Neuronal stem cell (in vitro differentiated cells): ENCODE measurements around the gene CDH13.
A peak's percentile ranks its signal among the peaks of the same experiment; 100 is the strongest.

ENCODE experiments used
- DNase-seq: peaks from one replicate; pipeline ENCODE4 v3.0.0-alpha.2; 2013; ENCODE audit warnings: low spot score
- H2AFZ ChIP-seq: one replicate; pipeline ENCODE4 v1.6.1; 2013; ENCODE audit warnings: mild to moderate bottlenecking, low read length, inconsistent platforms
- H2AK5ac ChIP-seq: 2 replicates; pipeline ENCODE4 v1.6.1; 2013; ENCODE audit warnings: low read depth, mild to moderate bottlenecking, inconsistent platforms, low read length, moderate library complexity, mixed read lengths
- H2BK120ac ChIP-seq: 2 replicates; pipeline ENCODE4 v1.6.1; 2013; ENCODE audit warnings: low read depth, mild to moderate bottlenecking, inconsistent platforms, low read length, moderate library complexity, mixed read lengths
- H2BK12ac ChIP-seq: one replicate; pipeline ENCODE4 v1.6.1; 2013; ENCODE audit warnings: low read length, inconsistent platforms
- H2BK15ac ChIP-seq: 2 replicates; pipeline ENCODE4 v1.6.1; 2013; ENCODE audit warnings: mild to moderate bottlenecking, low read length, inconsistent platforms, mixed read lengths
- H2BK5ac ChIP-seq: one replicate; pipeline ENCODE4 v1.6.1; 2013; ENCODE audit warnings: inconsistent platforms, mild to moderate bottlenecking, low read length, moderate library complexity
- H3K14ac ChIP-seq: one replicate; pipeline ENCODE4 v1.6.1; 2013; ENCODE audit warnings: low read length, inconsistent platforms
- H3K18ac ChIP-seq: 2 replicates; pipeline ENCODE4 v1.6.1; 2013; ENCODE audit warnings: low read length, inconsistent platforms
- H3K23ac ChIP-seq: 2 replicates; pipeline ENCODE4 v1.6.1; 2013; ENCODE audit warnings: low read depth, mild to moderate bottlenecking, mixed read lengths, low read length, inconsistent platforms; ENCODE audit not compliant: poor library complexity
- H3K27ac ChIP-seq: replicated peaks from 3 replicates; pipeline ENCODE4 v1.5.1; 2013; ENCODE audit warnings: low read length, inconsistent platforms
- H3K27me3 ChIP-seq, 3 experiments: 2 replicates each; pipeline ENCODE4 v1.6.1; 2013; ENCODE audit warnings: low read length in 3 of 3, mild to moderate bottlenecking in 2 of 3, inconsistent platforms in 1 of 3, low read depth in 1 of 3, mixed read lengths in 1 of 3, moderate library complexity in 1 of 3; ENCODE audit not compliant: control insufficient read depth in 3 of 3, insufficient read depth in 3 of 3
- H3K36me3 ChIP-seq, 2 donors: replicated peaks in 1 of 2; 2 replicates each; pipeline ENCODE4 v1.6.1; 2013; ENCODE audit warnings: low read length in 2 of 2; ENCODE audit not compliant: control insufficient read depth in 2 of 2, insufficient read depth in 2 of 2
- H3K4ac ChIP-seq: 2 replicates; pipeline ENCODE4 v1.6.1; 2013; ENCODE audit warnings: inconsistent platforms, mild to moderate bottlenecking, low read length, moderate library complexity
- H3K4me1 ChIP-seq, 2 donors: 1 replicate in 1 of 2; 2 replicates in 1 of 2; pipeline ENCODE4 v1.6.1; 2013; ENCODE audit warnings: low read length in 2 of 2, low read depth in 1 of 2; ENCODE audit not compliant: control insufficient read depth in 2 of 2, insufficient read depth in 1 of 2
- H3K4me2 ChIP-seq: one replicate; pipeline ENCODE4 v1.6.1; 2013; ENCODE audit warnings: mild to moderate bottlenecking, low read length, inconsistent platforms; ENCODE audit not compliant: insufficient read depth, poor library complexity, severe bottlenecking
- H3K4me3 ChIP-seq, 2 donors: 2 replicates each; pipeline ENCODE4 v1.5.1; 2013; ENCODE audit warnings: low read length in 2 of 2, mild to moderate bottlenecking in 2 of 2, inconsistent platforms in 1 of 2, moderate library complexity in 1 of 2
- H3K79me1 ChIP-seq: one replicate; pipeline ENCODE4 v1.6.1; 2013; ENCODE audit warnings: low read depth, mild to moderate bottlenecking, inconsistent platforms, low read length, moderate library complexity
- H3K9ac ChIP-seq: one replicate; pipeline ENCODE4 v1.6.1; 2013; ENCODE audit warnings: mild to moderate bottlenecking, low read depth, low read length, inconsistent platforms; ENCODE audit not compliant: poor library complexity
- H3K9me3 ChIP-seq, 2 donors: replicated peaks in 1 of 2; 2 replicates each; pipeline versions ENCODE3 to v1.6.1; 2013; ENCODE audit warnings: low read length in 2 of 2, mild to moderate bottlenecking in 2 of 2, inconsistent platforms in 1 of 2, low read depth in 1 of 2, mixed read lengths in 1 of 2, moderate library complexity in 1 of 2; ENCODE audit not compliant: control insufficient read depth in 2 of 2, insufficient read depth in 1 of 2
- H4K8ac ChIP-seq: one replicate; pipeline ENCODE4 v1.6.1; 2013; ENCODE audit warnings: low read depth, mild to moderate bottlenecking, inconsistent platforms, low read length, moderate library complexity
- H4K91ac ChIP-seq: one replicate; pipeline ENCODE4 v1.6.1; 2013; ENCODE audit warnings: low read length, low read depth, mild to moderate bottlenecking, inconsistent platforms; ENCODE audit not compliant: poor library complexity
- WGBS, 2 donors: extraction: QIAGEN DNeasy Blood & Tissue Kit; methylation state at CpG; one replicate each; pipeline ENCODE4 v1.1.7; 2013; ENCODE audit warnings: missing lambda C conversion rate in 2 of 2, mixed read lengths in 1 of 2; ENCODE audit not compliant: insufficient read length in 2 of 2, insufficient replicate concordance in 1 of 2; ENCODE audit errors: extremely low coverage in 2 of 2; 5-methylcytosine and 5-hydroxymethylcytosine counted together

Gene CDH13

GRCh38 chr16:82756283-82756599, 129.5 kb downstream of the CDH13 start:
- Histone ChIP-seq H3K27ac (no peak overlapping the region), H3K79me1 (no peaks in the 10 kb centered on the region), H2BK15ac (no peak overlapping the region), H2BK5ac (no peak overlapping the region), H4K91ac (no peak overlapping the region), H3K36me3 (no peaks in the 10 kb centered on the region), H3K23ac (no peak overlapping the region), H2AFZ (no peak overlapping the region), H3K27me3 (no peaks in the 10 kb centered on the region), H2BK12ac (no peak overlapping the region), H3K9ac (no peak overlapping the region), H3K4me1 (peaks cover 0 to 1% of the 10 kb centered on the region in 2 donors), H3K4me3 (no peak overlapping the region), H3K14ac (no peak overlapping the region), H3K4ac (no peak overlapping the region), H2AK5ac (no peak overlapping the region), H4K8ac (no peak overlapping the region), H3K9me3 (no peaks in the 10 kb centered on the region), H3K4me2 (no peak overlapping the region), H2BK120ac (no peak overlapping the region), H3K18ac (no peak overlapping the region)
- no peak for DNase-seq
- WGBS, 2 donors: no CpG with 5 or more reads among the region's 3 CpGs

DNA sequence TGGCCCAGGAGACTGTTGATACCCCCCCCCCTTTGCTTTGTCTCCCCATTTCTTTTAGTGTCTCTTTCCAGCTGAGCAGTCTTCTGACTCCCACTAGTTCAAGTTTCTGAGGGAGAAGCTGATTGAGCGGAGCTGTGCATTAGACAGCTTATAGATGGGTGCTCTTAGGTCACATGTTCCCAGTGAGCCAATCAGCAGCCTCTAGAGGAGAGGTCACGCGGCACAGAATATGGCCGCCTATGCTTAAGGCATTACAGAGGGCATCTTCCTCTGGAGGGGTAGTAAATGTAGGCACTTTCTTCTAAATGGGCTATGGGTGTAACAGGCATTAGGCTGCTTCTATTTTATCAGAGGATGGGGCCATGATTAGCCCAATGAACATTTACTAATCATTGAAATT, 131.6 kb downstream of the CDH13 start:
- H3K9ac ChIP-seq: no peak overlapping the region
- no peak for DNase-seq
- H3K27ac ChIP-seq: no peak overlapping the region
- no peak overlapping the region for H3K4me2 ChIP-seq
- H3K4me1 ChIP-seq: no peaks in the 10 kb centered on the region
- no peaks in the 10 kb centered on the region for H3K79me1 ChIP-seq
- H2AK5ac ChIP-seq: no peak overlapping the region
- no peak overlapping the region for H4K91ac ChIP-seq
- H2BK15ac ChIP-seq: no peak overlapping the region
- H3K4ac ChIP-seq: no peak overlapping the region
- H2BK5ac ChIP-seq: no peak overlapping the region
- H3K14ac ChIP-seq: no peak overlapping the region
- peak overlapping the region; percentile 13 for H2AFZ ChIP-seq
- no peaks in the 10 kb centered on the region for H3K27me3 ChIP-seq
- H2BK120ac ChIP-seq: no peak overlapping the region
- H2BK12ac ChIP-seq: no peak overlapping the region
- H3K23ac ChIP-seq: no peak overlapping the region
- no peak overlapping the region for H3K18ac ChIP-seq
- no peaks in the 10 kb centered on the region for H3K9me3 ChIP-seq
- no CpG with 5 or more reads among the region's 4 CpGs for WGBS, 2 donors
- H4K8ac ChIP-seq: no peak overlapping the region
- H3K4me3 ChIP-seq: no peak overlapping the region
- H3K36me3 ChIP-seq: no peaks in the 10 kb centered on the region

GRCh38 chr16:82758904-82759303, 132.1 kb downstream of the CDH13 start:
- no peak overlapping the region for H2BK15ac ChIP-seq
- H2BK12ac ChIP-seq: no peak overlapping the region
- no peak overlapping the region for H3K4me3 ChIP-seq
- no CpG with 5 or more reads among the region's 2 CpGs for WGBS, 2 donors
- no peak overlapping the region for H3K14ac ChIP-seq
- H3K36me3 ChIP-seq: no peaks in the 10 kb centered on the region
- H3K4me2 ChIP-seq: no peak overlapping the region
- no peaks in the 10 kb centered on the region for H3K79me1 ChIP-seq
- DNase-seq: no peak
- H3K9ac ChIP-seq: no peak overlapping the region
- no peak overlapping the region for H3K18ac ChIP-seq
- H3K4ac ChIP-seq: no peak overlapping the region
- H3K4me1 ChIP-seq: no peaks in the 10 kb centered on the region
- H3K23ac ChIP-seq: no peak overlapping the region
- no peak overlapping the region for H4K8ac ChIP-seq
- no peak overlapping the region for H2AK5ac ChIP-seq
- H2BK5ac ChIP-seq: no peak overlapping the region
- no peak overlapping the region for H2BK120ac ChIP-seq
- H3K27me3 ChIP-seq: no peaks in the 10 kb centered on the region
- H3K9me3 ChIP-seq: no peaks in the 10 kb centered on the region
- no peak overlapping the region for H3K27ac ChIP-seq
- no peak overlapping the region for H2AFZ ChIP-seq
- H4K91ac ChIP-seq: no peak overlapping the region

DNA sequence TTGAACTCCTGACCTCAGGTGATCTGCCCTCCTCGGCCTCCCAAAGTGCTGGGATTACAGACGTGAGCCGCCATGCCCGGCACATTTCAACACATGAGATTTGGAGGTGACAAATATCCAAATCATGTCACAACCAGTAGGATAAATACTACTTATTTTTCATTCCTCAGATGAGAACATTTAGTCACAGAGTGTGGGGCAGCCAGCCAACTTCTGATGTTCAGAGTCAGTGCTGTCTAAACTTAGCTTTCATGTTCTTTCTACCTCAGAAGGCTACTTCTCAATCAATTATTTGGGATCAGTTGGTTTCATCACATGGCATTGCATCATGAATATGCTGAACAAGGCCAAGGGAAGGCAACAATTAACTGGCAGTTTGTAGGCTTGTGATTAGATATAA, 134.5 kb downstream of the CDH13 start:
- Histone ChIP-seq H3K4ac (no peak overlapping the region), H3K79me1 (no peaks in the 10 kb centered on the region), H3K36me3 (no peaks in the 10 kb centered on the region), H2BK15ac (no peak overlapping the region), H3K18ac (no peak overlapping the region), H4K8ac (no peak overlapping the region), H3K14ac (no peak overlapping the region), H2BK120ac (no peak overlapping the region), H3K23ac (no peak overlapping the region), H3K4me2 (no peak overlapping the region), H3K4me1 (no peaks in the 10 kb centered on the region), H3K9me3 (no peaks in the 10 kb centered on the region), H3K9ac (no peak overlapping the region), H3K4me3 (no peak overlapping the region), H2AFZ (no peak overlapping the region), H2BK12ac (no peak overlapping the region), H3K27ac (no peak overlapping the region), H4K91ac (no peak overlapping the region), H2BK5ac (no peak overlapping the region), H2AK5ac (no peak overlapping the region), H3K27me3 (no peaks in the 10 kb centered on the region)
- no CpG with 5 or more reads among the region's 4 CpGs for WGBS, 2 donors
- no peak for DNase-seq
